K562 (cell line): ENCODE measurements around the gene IQCK. TPM values are rescaled to one million over a fixed set of nuclear protein-coding genes. Genes with fewer than 3 reads are reported as not detected.
A peak's percentile ranks its signal among the peaks of the same experiment; 100 is the strongest.

Experiments used
- CBX5 ChIP-seq: IDR thresholded peaks from 2 replicates; pipeline ENCODE4 v1.6.1; 2014; ENCODE audit warnings: low read depth, borderline replicate concordance
- CREM ChIP-seq: IDR thresholded peaks from 2 replicates; pipeline ENCODE4 v1.6.1; 2014; ENCODE audit warnings: antibody characterized with exemption, low read depth
- DDX20 ChIP-seq: fragments of 450-650 bp; IDR thresholded peaks from 2 replicates; pipeline ENCODE4 v1.6.1; 2016; ENCODE audit warnings: missing genetic modification characterization, low read depth, mild to moderate bottlenecking, missing compliant biosample characterization, moderate library complexity
- HLTF ChIP-seq: fragments of 450-650 bp; IDR thresholded peaks from 2 replicates; pipeline ENCODE4 v1.6.1; 2016
- HNRNPUL1 ChIP-seq: fragments of 200-400 bp; formaldehyde crosslinking; IDR thresholded peaks from 2 replicates; pipeline ENCODE4 v1.6.1; 2017; ENCODE audit warnings: low read length
- MCM3 ChIP-seq: fragments of 450-650 bp; IDR thresholded peaks from 2 replicates; pipeline ENCODE4 v1.6.1; 2016
- NR1H2 ChIP-seq: sonication (generic); formaldehyde crosslinking; IDR thresholded peaks from 2 replicates; pipeline ENCODE4 v1.4.0; 2020; ENCODE audit warnings: mild to moderate bottlenecking, missing genetic modification reagents
- POLR2AphosphoS5 ChIP-seq: IDR thresholded peaks from 2 replicates; pipeline ENCODE4 v1.6.1; 2011; ENCODE audit warnings: mild to moderate bottlenecking, low read depth, low read length, moderate library complexity; ENCODE audit not compliant: control insufficient read depth, insufficient read depth
- RNF2 ChIP-seq: sonication (generic); IDR thresholded peaks from 2 replicates; pipeline ENCODE4 v1.6.1; 2016
- SMAD4 ChIP-seq: fragments of 250-450 bp; sonication (Bioruptor Pico); conservative IDR thresholded peaks from 2 replicates; pipeline ENCODE4 v1.8.0; 2021; ENCODE audit warnings: inconsistent platforms, mild to moderate bottlenecking, moderate library complexity
- SOX6 ChIP-seq: fragments of 450-650 bp; IDR thresholded peaks from 2 replicates; pipeline ENCODE4 v1.6.1; 2014; ENCODE audit warnings: mild to moderate bottlenecking
- SP2 ChIP-seq: IDR thresholded peaks from 2 replicates; pipeline ENCODE4 v1.6.1; 2011; ENCODE audit warnings: mild to moderate bottlenecking, low read depth, low read length, moderate library complexity; ENCODE audit not compliant: poor library complexity, severe bottlenecking; ENCODE audit errors: extremely low read depth
- SRSF9 ChIP-seq: fragments of 200-400 bp; formaldehyde crosslinking; IDR thresholded peaks from 2 replicates; pipeline ENCODE4 v1.6.1; 2017; ENCODE audit warnings: low read depth, low read length, borderline replicate concordance
- TAF1 ChIP-seq: IDR thresholded peaks from 2 replicates; pipeline ENCODE4 v1.6.1; 2011; ENCODE audit warnings: mild to moderate bottlenecking, low read length, moderate library complexity; ENCODE audit not compliant: insufficient read depth, control insufficient read depth, severe bottlenecking; ENCODE audit errors: extremely low read depth
- TCF3 ChIP-seq: sonication (generic); formaldehyde crosslinking; IDR thresholded peaks from 2 replicates; pipeline ENCODE4 v1.4.0; 2020; ENCODE audit warnings: mild to moderate bottlenecking, missing genetic modification reagents
- THRAP3 ChIP-seq: fragments of 450-650 bp; IDR thresholded peaks from 2 replicates; pipeline ENCODE4 v1.6.1; 2016; ENCODE audit warnings: mild to moderate bottlenecking, inconsistent platforms, borderline replicate concordance
- ZNF12 ChIP-seq: sonication (generic); formaldehyde crosslinking; IDR thresholded peaks from 2 replicates; pipeline ENCODE4 v1.4.0; 2020; ENCODE audit warnings: mild to moderate bottlenecking, missing genetic modification reagents
- ZNF75A ChIP-seq: fragments of 450-650 bp; formaldehyde crosslinking; IDR thresholded peaks from 2 replicates; pipeline ENCODE4 v1.4.0; 2020; ENCODE audit warnings: mild to moderate bottlenecking
- polyA plus RNA-seq, 8 experiments: library from polyadenylated mRNA; depleted of rRNA in 4 of 8; stranded (reverse) in 5 of 8; unstranded in 3 of 8; fragments of >200 nt; fragmentation: Nextera tagmentation in 2 of 8; fragmentation: Illumina TruSeq in 1 of 8; extraction: Ambion mirVana in 2 of 8; extraction: Trizol in 1 of 8; gene quantifications; 2 replicates each; pipeline versions ENCODE4 v1.2.1 to v1.2.3, GENCODE V29; 2011 to 2014; ENCODE audit warnings: inconsistent platforms in 1 of 8, missing spikeins in 1 of 8
- total RNA-seq, 7 experiments: library from RNA; depleted of rRNA in 6 of 7; stranded (reverse); fragments of >200 nt in 6 of 7; fragmentation: Illumina TruSeq in 2 of 7; extraction: Trizol in 2 of 7; gene quantifications; 2 replicates each; pipeline versions ENCODE4 v1.2.1 to v1.2.3, GENCODE V29; 2011 to 2021; ENCODE audit warnings: low replicate concordance in 1 of 7
- TF ChIP-seq, protein P1 (sequence below), 2 experiments: fragments of 450-650 bp in 1 of 2; sonication (generic) in 1 of 2; formaldehyde crosslinking; conservative IDR thresholded peaks; 2 replicates each; pipeline versions ENCODE4 v1.4.0 to v1.8.1; 2020 to 2022; ENCODE audit warnings: mild to moderate bottlenecking in 1 of 2, missing genetic modification reagents in 1 of 2
- TF ChIP-seq, protein P2 (sequence below): fragments of 250-450 bp; sonication (Bioruptor Pico); IDR thresholded peaks from 2 replicates; pipeline ENCODE4 v1.4.0; 2020; ENCODE audit warnings: mild to moderate bottlenecking, moderate library complexity
- TF ChIP-seq, protein P3 (sequence below): fragments of 450-650 bp; formaldehyde crosslinking; IDR thresholded peaks from 2 replicates; pipeline ENCODE4 v1.4.0; 2022; ENCODE audit warnings: missing genetic modification characterization

The IQCK gene
- total and polyA plus RNA-seq, 9 of the 15 experiments (the other 6 are each of a cell fraction or from before 2014, with no cell fraction given) = 5.2 to 12.2 (median 7.3) TPM

DNA sequence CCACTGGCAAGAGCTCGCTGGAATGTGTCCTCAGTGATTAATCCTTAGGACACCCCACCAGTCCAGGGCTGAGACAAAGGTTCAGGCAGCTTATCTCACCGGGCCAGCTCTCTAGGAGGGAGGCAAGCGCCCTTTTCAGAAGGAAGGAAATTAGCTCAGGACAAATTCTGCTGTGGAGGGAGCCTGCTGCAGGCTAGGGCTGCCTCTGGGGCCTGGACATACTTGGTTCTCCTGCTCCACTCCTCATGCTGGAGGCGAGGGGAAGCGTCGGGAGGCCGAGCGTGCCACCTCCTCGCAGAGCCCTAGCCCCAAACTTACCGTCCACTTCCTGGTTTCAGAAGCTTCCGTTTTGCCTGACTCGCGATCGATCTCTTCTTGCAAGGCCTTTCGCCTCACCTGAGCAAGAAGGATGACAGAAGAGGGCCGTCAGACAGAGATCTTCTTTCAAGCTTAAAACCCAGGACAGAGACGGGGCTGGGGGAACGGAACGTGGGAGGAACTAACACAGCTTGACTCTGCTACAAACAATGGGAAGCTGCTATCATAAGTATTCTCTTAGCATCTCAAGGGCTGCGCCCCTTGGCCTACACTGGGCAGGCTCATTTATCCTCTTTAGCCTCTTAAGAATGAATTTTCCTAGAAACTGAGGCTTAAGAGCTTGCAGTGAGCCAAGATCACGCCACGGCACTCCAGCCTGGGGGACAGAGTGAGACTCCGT lies 7.7 kb upstream of the IQCK start (continued):
- TF ChIP-seq SP2 = no peak
- TF ChIP-seq POLR2AphosphoS5 = peak; percentile 43; the same call in 1 of the 2 replicates
- no peak for TF ChIP-seq HNRNPUL1
- TF ChIP-seq DDX20 (tag) = no peak
- no peak for TF ChIP-seq CBX5
- TF ChIP-seq SOX6 = peak; percentile 34; the same call in 1 of the 2 replicates
- no peak for TF ChIP-seq TAF1
- no peak for TF ChIP-seq SRSF9
- TF ChIP-seq MCM3 = no peak
- TF ChIP-seq SMAD4 (CRISPR knock-in tag) = no peak
- TF ChIP-seq HLTF = no peak
- no peak for TF ChIP-seq RNF2
- TF ChIP-seq THRAP3 = no peak
- TF ChIP-seq, protein P1, sequence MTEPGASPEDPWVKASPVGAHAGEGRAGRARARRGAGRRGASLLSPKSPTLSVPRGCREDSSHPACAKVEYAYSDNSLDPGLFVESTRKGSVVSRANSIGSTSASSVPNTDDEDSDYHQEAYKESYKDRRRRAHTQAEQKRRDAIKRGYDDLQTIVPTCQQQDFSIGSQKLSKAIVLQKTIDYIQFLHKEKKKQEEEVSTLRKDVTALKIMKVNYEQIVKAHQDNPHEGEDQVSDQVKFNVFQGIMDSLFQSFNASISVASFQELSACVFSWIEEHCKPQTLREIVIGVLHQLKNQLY (CRISPR knock-in tag; conservative IDR thresholded peaks at IDR 0.05) = no peak
- peak; percentile 88 for TF ChIP-seq TCF3 (CRISPR knock-in tag)
- TF ChIP-seq, protein P2, sequence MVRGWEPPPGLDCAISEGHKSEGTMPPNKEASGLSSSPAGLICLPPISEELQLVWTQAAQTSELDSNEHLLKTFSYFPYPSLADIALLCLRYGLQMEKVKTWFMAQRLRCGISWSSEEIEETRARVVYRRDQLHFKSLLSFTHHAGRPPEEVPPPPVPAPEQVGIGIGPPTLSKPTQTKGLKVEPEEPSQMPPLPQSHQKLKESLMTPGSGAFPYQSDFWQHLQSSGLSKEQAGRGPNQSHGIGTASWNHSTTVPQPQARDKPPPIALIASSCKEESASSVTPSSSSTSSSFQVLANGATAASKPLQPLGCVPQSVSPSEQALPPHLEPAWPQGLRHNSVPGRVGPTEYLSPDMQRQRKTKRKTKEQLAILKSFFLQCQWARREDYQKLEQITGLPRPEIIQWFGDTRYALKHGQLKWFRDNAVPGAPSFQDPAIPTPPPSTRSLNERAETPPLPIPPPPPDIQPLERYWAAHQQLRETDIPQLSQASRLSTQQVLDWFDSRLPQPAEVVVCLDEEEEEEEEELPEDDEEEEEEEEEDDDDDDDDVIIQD = no peak
- TF ChIP-seq, protein P3, sequence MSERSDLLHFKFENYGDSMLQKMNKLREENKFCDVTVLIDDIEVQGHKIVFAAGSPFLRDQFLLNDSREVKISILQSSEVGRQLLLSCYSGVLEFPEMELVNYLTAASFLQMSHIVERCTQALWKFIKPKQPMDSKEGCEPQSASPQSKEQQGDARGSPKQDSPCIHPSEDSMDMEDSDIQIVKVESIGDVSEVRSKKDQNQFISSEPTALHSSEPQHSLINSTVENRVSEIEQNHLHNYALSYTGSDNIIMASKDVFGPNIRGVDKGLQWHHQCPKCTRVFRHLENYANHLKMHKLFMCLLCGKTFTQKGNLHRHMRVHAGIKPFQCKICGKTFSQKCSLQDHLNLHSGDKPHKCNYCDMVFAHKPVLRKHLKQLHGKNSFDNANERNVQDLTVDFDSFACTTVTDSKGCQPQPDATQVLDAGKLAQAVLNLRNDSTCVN (CRISPR knock-in tag) = no peak
- TF ChIP-seq ZNF12 (CRISPR knock-in tag) = no peak
- no peak for TF ChIP-seq CREM
- TF ChIP-seq ZNF75A (CRISPR knock-in tag) = no peak
- TF ChIP-seq NR1H2 (CRISPR knock-in tag) = no peak
